T-helper 22 cell (primary cell): ENCODE data around the gene LITAF.

Experiments
- DNase-seq: peaks from one replicate; pipeline ENCODE4 v3.0.0-alpha.2; 2020; ENCODE audit warnings: low read depth

LITAF gene

DNA sequence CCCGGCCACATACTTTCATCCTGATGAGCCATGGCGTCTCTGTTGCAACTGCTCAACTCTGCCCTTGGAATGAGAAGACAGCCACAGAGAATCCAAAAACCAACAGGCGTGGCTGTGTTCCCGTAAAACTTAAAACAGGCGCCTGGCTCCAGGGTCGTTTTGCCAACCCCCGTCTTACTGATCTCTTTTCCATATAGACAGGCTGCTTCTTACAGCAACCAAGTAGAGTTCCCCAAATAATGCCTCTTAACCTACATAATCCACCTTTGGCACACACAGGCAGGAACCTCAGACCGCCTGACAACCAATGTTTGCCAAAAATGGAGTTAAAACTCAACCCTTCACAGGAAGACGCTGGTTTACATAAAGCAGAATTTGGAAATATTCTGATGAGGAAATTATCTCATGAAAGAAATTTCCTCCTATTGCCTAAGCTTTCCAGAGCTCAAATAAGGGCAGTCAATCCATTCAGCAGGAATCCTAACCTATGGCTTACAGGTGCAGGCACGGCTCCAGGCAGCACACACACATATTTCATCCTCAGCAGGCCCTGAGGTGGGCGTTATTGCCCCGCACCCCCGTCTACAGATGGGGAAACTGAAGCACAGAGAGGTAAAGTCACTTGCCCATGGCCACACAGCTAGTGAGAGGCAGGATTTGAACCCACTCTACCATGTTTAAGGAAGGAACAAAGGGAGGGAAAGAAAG is 35.8 kb downstream of the LITAF start:
- no peak for DNase-seq

- DNase-seq, result no peak
These were observed 39.4 kb downstream of the LITAF start for GRCh38 chr16:11547118-11547916.

DNA sequence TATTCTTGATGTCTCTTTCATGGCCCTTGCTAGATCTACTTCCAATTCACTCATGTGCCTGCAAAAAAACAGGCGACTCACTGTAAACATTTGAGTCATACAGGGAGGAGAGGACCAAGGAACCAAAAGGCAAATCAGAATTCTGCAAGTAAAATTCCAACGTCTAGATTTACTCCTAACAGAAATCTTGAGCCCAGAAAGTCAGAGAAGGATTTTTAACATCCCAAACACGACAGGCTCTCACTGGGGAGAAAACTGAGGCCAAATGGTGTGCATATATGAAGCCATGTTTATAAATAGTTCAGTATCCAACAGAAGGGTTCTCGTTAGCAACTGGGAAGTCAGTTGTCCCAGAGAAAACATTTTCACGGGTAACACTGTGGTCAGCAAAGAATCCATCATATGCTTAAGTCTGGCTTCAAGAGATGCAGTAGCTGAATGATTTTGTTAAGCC is 40.1 kb downstream of the LITAF start:
- no peak for DNase-seq

GRCh38 chr16:11543661-11544393 is 42.9 kb downstream of the LITAF start:
- no peak for DNase-seq

GRCh38 chr16:11542069-11542744 is 44.5 kb downstream of the LITAF start:
- no peak for DNase-seq

GRCh38 chr16:11539641-11540050 is 47.1 kb downstream of the LITAF start:
- no peak for DNase-seq

DNA sequence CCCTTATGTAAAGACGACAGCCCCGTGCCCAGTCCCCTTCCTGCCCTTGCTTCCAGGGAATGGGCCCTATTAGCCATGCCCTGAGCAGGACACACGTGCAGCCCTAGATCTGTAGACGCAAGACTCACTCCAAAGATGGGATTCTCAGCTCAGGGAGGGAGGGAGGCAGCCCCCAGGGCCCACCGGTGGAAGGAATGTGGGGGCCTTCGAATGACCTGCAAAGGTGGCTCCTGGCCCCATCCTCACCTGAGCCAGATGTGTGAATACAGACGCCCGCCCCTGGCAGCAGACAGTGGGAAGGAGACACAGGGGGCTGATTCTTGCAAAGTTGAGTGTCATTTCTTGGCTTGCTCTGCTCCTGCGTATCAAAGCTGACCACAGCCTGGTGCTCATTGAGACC is 47.8 kb downstream of the LITAF start:
- no peak for DNase-seq

GRCh38 chr16:11536104-11536866 is 50.4 kb downstream of the LITAF start:
- no peak for DNase-seq

DNA sequence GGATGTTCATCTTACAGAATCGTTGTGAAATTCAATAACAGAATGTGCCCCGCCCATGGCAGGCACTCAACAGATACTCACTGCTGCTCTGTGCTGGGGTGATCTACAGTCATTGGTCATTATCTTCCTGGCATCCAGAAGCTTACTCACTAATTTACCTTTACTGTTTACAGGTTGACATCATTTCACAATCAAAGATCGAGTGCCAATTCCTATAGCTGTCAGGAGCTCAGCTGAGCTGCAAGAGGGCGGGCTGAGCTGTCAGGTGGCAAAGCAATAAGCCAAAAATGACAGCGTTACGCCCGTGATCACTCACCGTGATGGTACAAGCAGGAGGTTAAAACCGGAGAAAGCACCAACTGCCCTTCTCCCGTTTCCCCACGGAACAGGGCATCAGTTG is 51.2 kb downstream of the LITAF start:
- no peak for DNase-seq

GRCh38 chr16:11534262-11534661 is 52.5 kb downstream of the LITAF start:
- no peak for DNase-seq

DNA sequence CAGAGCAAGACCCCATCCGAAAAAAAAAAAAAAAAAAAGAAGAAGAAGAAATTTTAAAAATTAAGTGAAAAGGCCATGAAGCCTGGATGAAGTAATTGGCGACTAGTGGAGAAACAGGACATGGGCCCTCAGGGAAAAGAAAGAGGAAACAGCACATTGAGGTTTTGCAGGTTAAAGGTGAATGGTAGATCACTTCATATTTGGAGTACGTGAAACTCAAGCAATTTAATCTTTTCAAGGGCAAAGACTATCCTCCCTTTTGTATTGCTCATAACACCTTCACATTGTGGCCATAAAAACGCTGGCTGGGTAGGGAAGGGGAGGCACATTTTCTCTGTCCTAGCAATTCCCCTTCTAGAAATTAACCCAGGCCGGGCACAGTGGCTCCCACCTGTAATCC is 53.1 kb downstream of the LITAF start:
- no peak for DNase-seq

DNA sequence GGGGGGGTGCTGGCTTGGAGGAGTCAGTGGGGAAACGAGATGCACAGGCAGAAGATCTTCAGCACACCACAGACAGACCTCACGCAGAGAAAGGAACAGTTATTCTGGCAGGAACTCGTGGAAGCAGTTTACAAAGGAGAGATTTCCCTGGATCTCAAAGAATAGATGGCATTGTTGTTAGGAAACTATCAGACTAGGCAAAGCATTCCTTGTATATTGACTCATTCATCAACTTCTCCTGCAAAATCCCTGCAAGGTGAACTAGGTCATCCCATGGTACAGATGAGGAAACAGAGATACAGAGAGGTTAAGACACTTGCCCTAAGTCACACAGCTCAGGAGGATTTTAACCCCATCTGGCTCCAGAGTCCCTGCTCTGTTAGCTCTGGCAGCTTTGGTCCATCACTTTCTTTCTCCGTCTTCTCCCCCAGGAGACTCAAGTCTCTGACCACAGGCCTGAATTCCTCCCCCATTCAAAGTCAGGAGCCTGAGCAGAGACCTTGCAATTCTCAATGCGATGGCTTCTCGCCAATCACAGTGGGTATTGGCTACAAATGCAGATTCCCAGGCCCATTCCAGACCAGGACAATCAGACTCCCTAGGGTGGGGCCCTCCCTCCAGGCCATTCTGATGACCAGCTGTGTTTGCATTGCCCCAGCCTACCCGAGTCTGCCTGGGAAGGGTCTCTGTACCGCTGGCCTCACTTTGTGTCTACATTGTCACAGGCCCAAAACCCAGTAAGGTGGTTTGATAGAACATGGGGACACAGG is 56.4 kb downstream of the LITAF start:
- DNase-seq, result no peak

GRCh38 chr16:11529285-11529684 is 57.4 kb downstream of the LITAF start:
- no peak for DNase-seq

GRCh38 chr16:11528053-11528452 is 58.7 kb downstream of the LITAF start:
- no peak for DNase-seq

- DNase-seq, result no peak
These were observed 59.9 kb downstream of the LITAF start for GRCh38 chr16:11526655-11527350.

DNA sequence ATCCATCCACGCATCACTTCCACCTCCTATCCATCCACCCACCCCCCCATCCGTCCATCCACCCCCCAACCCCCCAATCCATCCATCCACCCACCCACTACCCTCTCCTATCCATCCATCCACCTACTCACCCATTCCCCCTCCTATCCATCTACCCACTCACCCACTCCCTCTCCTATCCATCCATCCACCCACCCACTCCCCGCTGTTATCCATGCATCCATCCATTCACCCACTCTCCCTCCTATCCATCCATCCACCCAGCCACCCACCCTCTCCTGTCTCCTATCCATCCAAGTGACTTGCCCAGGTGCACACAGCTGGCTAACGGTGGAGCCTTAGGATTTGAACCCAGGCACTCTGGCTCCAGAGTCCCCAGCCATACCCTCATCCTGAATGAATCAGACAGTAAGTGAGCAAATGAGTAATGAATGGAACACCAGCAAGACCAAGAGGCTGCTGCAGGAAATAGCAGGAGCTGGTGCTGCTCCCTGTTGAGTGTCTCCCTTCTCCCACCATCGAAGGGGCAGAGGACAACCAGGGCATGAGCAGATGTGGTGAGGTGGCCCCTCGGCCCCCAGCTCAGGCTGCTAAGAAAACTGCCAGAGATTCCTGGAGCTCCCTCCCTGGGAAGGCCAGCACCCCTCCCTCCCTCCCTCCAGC is 62.5 kb downstream of the LITAF start:
- DNase-seq, result no peak

GRCh38 chr16:11521055-11521454 is 65.7 kb downstream of the LITAF start:
- DNase-seq, result no peak

DNA sequence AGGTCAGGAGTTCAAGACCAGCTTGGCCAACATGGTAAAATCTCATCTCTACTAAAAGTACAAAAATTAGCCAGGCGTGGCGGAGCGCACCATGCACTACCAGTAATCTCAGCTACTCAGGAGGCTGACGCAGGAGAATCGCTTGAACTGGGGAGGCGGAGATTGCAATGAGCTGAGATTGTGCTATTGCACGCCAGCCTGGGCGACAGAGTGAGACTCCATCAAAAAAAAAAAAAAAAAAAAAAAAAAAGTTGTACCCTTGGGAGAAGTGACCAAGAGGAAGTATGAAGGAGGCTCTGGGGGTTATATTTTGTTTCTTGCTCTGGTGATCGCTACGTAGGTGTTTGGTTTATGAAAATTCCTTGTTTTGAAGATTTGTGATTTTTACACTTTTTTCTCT is 66.3 kb downstream of the LITAF start:
- no peak for DNase-seq

DNA sequence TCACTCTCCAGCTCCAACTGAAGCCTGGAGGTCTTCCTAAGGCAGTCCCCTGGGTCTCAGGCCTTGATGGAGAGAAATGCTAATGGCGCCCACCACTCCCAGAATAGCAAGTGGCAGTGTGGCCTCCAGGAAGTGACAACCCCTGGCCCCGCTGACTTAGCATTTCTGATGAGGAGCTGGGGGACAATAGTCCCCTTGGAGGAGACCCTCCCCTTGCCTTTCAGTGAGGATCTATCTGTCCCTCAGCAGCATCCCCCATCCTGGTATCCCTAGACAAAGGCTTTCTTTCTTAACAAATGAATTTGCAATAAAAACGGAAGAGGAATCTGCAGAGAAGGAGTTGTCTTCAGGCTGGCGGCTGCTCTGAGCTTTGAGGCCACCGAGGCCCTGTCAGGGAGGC is 68.8 kb downstream of the LITAF start:
- DNase-seq, result no peak
